Esophagus muscularis mucosa (tissue), 4 donors: Measurements from ENCODE around the gene DAB2IP.

Source experiments
- CTCF ChIP-seq, 3 experiments: fragments of 200-600 bp in 2 of 3; fragments of 450-650 bp in 1 of 3; sonication (generic) in 2 of 3; IDR thresholded peaks; one replicate each; pipeline ENCODE4 v1.5.1; 2017 to 2019; ENCODE audit warnings: antibody characterized with exemption in 3 of 3, mild to moderate bottlenecking in 2 of 3, moderate library complexity in 1 of 3
- EP300 ChIP-seq: sonication (generic); formaldehyde crosslinking; IDR thresholded peaks from one replicate; pipeline ENCODE4 v1.6.1; 2017; ENCODE audit warnings: antibody characterized with exemption
- POLR2A ChIP-seq: fragments of 450-650 bp; IDR thresholded peaks from one replicate; pipeline ENCODE4 v1.6.1; 2017; ENCODE audit warnings: antibody characterized with exemption, moderate library complexity, mild to moderate bottlenecking, low read depth
- POLR2AphosphoS5 ChIP-seq, 2 donors: sonication (generic); formaldehyde crosslinking; IDR thresholded peaks; one replicate each; pipeline ENCODE4 v1.6.1; 2017; ENCODE audit warnings: antibody characterized with exemption in 2 of 2

GRCh38 chr9:121808781-121809180 lies 157.3 kb downstream of the DAB2IP start:
- no peak for TF ChIP-seq CTCF (IDR thresholded peaks at IDR 0.05)
- TF ChIP-seq POLR2A, result no peak
- TF ChIP-seq POLR2AphosphoS5 (IDR thresholded peaks at IDR 0.05), result no peak
- no peak for TF ChIP-seq EP300
